Measurements from ENCODE around the gene MICAL1. TPM values are rescaled to one million over a fixed set of nuclear protein-coding genes. Genes with fewer than 3 reads are reported as not detected.

MICAL1 gene
- total and polyA plus RNA-seq, 12 donors = 3.1 to 99.9 (median 10.4) TPM

DNA sequence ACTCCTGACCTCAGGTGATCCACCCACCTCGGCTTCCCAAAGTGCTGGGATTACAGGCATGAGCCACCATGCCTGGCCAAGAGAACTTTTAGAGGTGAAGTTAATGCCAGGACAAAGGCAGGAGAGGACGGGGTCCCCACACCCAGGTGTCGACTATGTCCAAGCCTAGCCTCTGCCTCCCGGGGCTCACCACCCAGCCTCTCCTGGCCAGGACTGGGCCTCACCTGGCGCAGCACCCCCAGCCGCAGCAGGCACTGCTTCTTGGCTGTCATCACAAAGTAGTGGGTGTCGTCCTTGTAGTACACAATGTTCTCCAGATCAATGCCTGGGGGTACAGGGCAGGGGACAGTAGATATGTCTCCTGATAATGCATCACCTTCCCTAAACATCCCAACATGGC lies 4.2 kb downstream of the MICAL1 start:
- intact Hi-C loops (cut with DNase I) = no loop called here
- Histone ChIP-seq H3K27me3 (no peaks in the 10 kb centered on the region), H3K4me1 (replicated peaks in 1 of 2) (peaks cover 11 to 19% of the 10 kb centered on the region in 2 donors), H3K9me3 (replicated peaks in 1 of 3) (no peaks in the 10 kb centered on the region), H3K36me3 (replicated peaks in 1 of 2) (no peaks in the 10 kb centered on the region), H3K4me3 (no peak overlapping the region), H3K27ac (no peak overlapping the region)
- WGBS, 4 donors = 90 to 95% (median 93%) methylated on average over 7 of the region's 7 CpGs
- TF ChIP-seq, protein P1, sequence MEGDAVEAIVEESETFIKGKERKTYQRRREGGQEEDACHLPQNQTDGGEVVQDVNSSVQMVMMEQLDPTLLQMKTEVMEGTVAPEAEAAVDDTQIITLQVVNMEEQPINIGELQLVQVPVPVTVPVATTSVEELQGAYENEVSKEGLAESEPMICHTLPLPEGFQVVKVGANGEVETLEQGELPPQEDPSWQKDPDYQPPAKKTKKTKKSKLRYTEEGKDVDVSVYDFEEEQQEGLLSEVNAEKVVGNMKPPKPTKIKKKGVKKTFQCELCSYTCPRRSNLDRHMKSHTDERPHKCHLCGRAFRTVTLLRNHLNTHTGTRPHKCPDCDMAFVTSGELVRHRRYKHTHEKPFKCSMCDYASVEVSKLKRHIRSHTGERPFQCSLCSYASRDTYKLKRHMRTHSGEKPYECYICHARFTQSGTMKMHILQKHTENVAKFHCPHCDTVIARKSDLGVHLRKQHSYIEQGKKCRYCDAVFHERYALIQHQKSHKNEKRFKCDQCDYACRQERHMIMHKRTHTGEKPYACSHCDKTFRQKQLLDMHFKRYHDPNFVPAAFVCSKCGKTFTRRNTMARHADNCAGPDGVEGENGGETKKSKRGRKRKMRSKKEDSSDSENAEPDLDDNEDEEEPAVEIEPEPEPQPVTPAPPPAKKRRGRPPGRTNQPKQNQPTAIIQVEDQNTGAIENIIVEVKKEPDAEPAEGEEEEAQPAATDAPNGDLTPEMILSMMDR (IDR thresholded peaks at IDR 0.05) = no peak
- no peak for TF ChIP-seq POLR2A (IDR thresholded peaks at IDR 0.05)
- DNase-seq = peak in 1 of 7 donors; percentile 45

- TF ChIP-seq POLR2A (IDR thresholded peaks at IDR 0.05) = no peak
- TF ChIP-seq, protein P1 (IDR thresholded peaks at IDR 0.05) = no peak
- peak in 1 of 7 donors; percentile 25 for DNase-seq
- Histone ChIP-seq H3K27me3 (no peaks in the 10 kb centered on the region), H3K36me3 (replicated peaks in 1 of 2) (no peaks in the 10 kb centered on the region), H3K27ac (no peak overlapping the region), H3K4me3 (no peak overlapping the region), H3K9me3 (replicated peaks in 1 of 3) (no peaks in the 10 kb centered on the region), H3K4me1 (replicated peaks in 1 of 2) (peaks cover 6 to 14% of the 10 kb centered on the region in 2 donors)
- intact Hi-C loops (cut with DNase I) = no loop called here
- 71 to 76% (median 73%) methylated on average over 3 of the region's 3 CpGs for WGBS, 4 donors
Measured at GRCh38 chr6:109450801-109451200, 4.8 kb downstream of the MICAL1 start.

GRCh38 chr6:109449795-109450673 lies 5.5 kb downstream of the MICAL1 start:
- TF ChIP-seq POLR2A (IDR thresholded peaks at IDR 0.05) = no peak
- TF ChIP-seq, protein P1 (IDR thresholded peaks at IDR 0.05) = no peak
- Histone ChIP-seq H3K27ac (no peak overlapping the region), H3K36me3 (replicated peaks in 1 of 2) (peaks cover 0 to 6% of the 10 kb centered on the region in 2 donors), H3K4me1 (replicated peaks in 1 of 2) (peaks cover 1 to 11% of the 10 kb centered on the region in 2 donors), H3K9me3 (replicated peaks in 1 of 3) (no peaks in the 10 kb centered on the region), H3K4me3 (no peak overlapping the region), H3K27me3 (no peaks in the 10 kb centered on the region)
- intact Hi-C loops (cut with DNase I) = no loop called here
- 67 to 90% (median 84%) methylated on average over 11 to 16 of the region's 16 CpGs for whole genome bisulfite sequencing, 4 donors
- DNase-seq = peak in 1 of 7 donors; percentile 25

DNA sequence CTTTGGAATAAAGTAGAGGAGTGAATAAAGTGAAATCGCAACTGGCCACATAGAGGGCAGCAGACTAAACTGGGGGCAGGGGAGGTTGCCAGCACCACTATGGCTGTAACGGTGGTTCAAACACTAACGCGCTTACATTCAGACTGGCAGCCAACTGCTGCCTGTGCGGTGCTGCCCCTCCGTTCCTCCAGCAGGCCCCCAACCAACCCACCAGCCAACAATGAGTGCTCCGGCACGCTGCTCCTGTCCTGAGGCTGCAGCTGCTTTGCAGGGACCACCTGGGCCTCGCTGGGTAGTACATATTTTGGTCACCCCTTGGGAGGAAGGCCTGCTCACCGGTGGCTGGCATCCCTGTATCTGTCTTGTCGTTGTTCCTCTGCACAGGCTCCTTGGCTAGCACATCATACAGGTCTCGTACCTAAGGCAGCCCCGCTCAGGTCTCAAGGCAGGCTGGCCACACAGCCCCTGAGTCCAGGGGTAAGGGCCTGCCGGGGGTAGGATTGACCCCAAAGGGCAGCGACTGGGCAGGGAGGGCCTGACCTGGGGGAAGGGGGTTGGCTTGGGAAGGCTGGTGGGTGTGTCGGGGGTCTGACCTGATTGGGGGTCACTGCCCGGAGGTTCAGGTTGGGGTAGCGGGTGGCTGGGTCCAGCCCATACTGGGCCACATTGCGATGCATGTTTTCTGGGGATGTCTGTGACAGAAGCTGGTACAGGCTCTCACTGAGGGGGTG lies 6.3 kb downstream of the MICAL1 start:
- TF ChIP-seq POLR2A (IDR thresholded peaks at IDR 0.05) = no peak
- TF ChIP-seq, protein P1 (IDR thresholded peaks at IDR 0.05) = no peak
- no peak overlapping the region for H3K4me3 ChIP-seq
- DNase-seq = peak in 1 of 7 donors; percentile 48
- H3K27ac ChIP-seq = no peak overlapping the region
- intact Hi-C loops (cut with DNase I) = no loop called here
- peaks cover 0 to 4% of the 10 kb centered on the region in 2 donors for H3K4me1 ChIP-seq (replicated peaks in 1 of 2)
- no peaks in the 10 kb centered on the region for H3K27me3 ChIP-seq
- whole genome bisulfite sequencing, 4 donors = 76 to 82% (median 80%) methylated on average over 13 to 19 of the region's 19 CpGs
- no peaks in the 10 kb centered on the region for H3K9me3 ChIP-seq (replicated peaks in 1 of 3)
- H3K36me3 ChIP-seq (replicated peaks in 1 of 2) = peaks cover 0 to 10% of the 10 kb centered on the region in 2 donors

Measured in adrenal gland (tissue), 12 donors.